HUES64 (cell line): ENCODE data around the gene LEPROT.

Source experiments
- H3K27ac ChIP-seq: 2 replicates; pipeline ENCODE4 v1.7.0; 2013; ENCODE audit warnings: low read depth, low read length, inconsistent platforms
- H3K27me3 ChIP-seq: 2 replicates; pipeline ENCODE4 v1.6.1; 2013; ENCODE audit warnings: mild to moderate bottlenecking, low read length; ENCODE audit not compliant: insufficient read depth
- H3K36me3 ChIP-seq: 2 replicates; pipeline ENCODE4 v1.6.1; 2013; ENCODE audit warnings: mild to moderate bottlenecking, low read length; ENCODE audit not compliant: insufficient read depth
- H3K4me1 ChIP-seq: 2 replicates; pipeline ENCODE4 v1.6.1; 2013; ENCODE audit warnings: mild to moderate bottlenecking, low read length, moderate library complexity; ENCODE audit not compliant: insufficient read depth
- H3K4me3 ChIP-seq: 2 replicates; pipeline ENCODE4 v1.5.1; 2013; ENCODE audit warnings: mild to moderate bottlenecking, low read length, moderate library complexity
- H3K9ac ChIP-seq: 2 replicates; pipeline ENCODE4 v1.6.1; 2013; ENCODE audit warnings: mild to moderate bottlenecking, low read depth, low read length
- H3K9me3 ChIP-seq: 2 replicates; pipeline ENCODE4 v1.6.1; 2013; ENCODE audit warnings: low read depth, low read length; ENCODE audit not compliant: insufficient read depth
- whole genome bisulfite sequencing: fragments of 150-250, 120-280 bp; methylation state at CpG from one replicate; pipeline ENCODE4 v1.1.7; 2013; ENCODE audit warnings: missing lambda C conversion rate; 5-methylcytosine and 5-hydroxymethylcytosine counted together

Gene LEPROT

GRCh38 chr1:65412984-65413375, 7.5 kb upstream of the LEPROT start:
- Histone ChIP-seq H3K27ac (no peak overlapping the region), H3K27me3 (no peaks in the 10 kb centered on the region), H3K4me1 (peaks cover 34% of the 10 kb centered on the region), H3K9ac (no peak overlapping the region), H3K9me3 (no peaks in the 10 kb centered on the region), H3K4me3 (no peak overlapping the region), H3K36me3 (peaks cover 2% of the 10 kb centered on the region; the same call in 1 of the 2 replicates)
- 83% methylated on average over 3 of the region's 3 CpGs for WGBS

- Histone ChIP-seq H3K27me3 (no peaks in the 10 kb centered on the region), H3K9me3 (no peaks in the 10 kb centered on the region), H3K4me1 (peaks cover 33% of the 10 kb centered on the region), H3K27ac (no peak overlapping the region), H3K4me3 (no peak overlapping the region), H3K9ac (no peak overlapping the region), H3K36me3 (no peaks in the 10 kb centered on the region)
- WGBS: 100% methylated on average over 1 of the region's 4 CpGs
Measured at GRCh38 chr1:65414538-65414937, 5.9 kb upstream of the LEPROT start.

- Histone ChIP-seq H3K27me3 (no peaks in the 10 kb centered on the region), H3K27ac (no peak overlapping the region), H3K4me3 (no peak overlapping the region), H3K9me3 (no peaks in the 10 kb centered on the region), H3K4me1 (peaks cover 23% of the 10 kb centered on the region), H3K9ac (no peak overlapping the region), H3K36me3 (no peaks in the 10 kb centered on the region)
- WGBS: 82% methylated on average over 1 of the region's 1 CpG
Measured at GRCh38 chr1:65416767-65417166, 3.7 kb upstream of the LEPROT start.

- H3K4me3 ChIP-seq: no peak overlapping the region
- no peaks in the 10 kb centered on the region for H3K36me3 ChIP-seq
- H3K4me1 ChIP-seq: peaks cover 31% of the 10 kb centered on the region
- H3K27me3 ChIP-seq: no peaks in the 10 kb centered on the region
- no peak overlapping the region for H3K9ac ChIP-seq
- no peaks in the 10 kb centered on the region for H3K9me3 ChIP-seq
- 83% methylated on average over 1 of the region's 2 CpGs for whole genome bisulfite sequencing
- no peak overlapping the region for H3K27ac ChIP-seq
Measured at GRCh38 chr1:65417729-65418128, 2.7 kb upstream of the LEPROT start.

- no peaks in the 10 kb centered on the region for H3K27me3 ChIP-seq
- H3K27ac ChIP-seq: peak overlapping the region; percentile 71; the same call in 1 of the 2 replicates
- H3K36me3 ChIP-seq: no peaks in the 10 kb centered on the region
- peaks cover 37% of the 10 kb centered on the region for H3K4me1 ChIP-seq
- WGBS: 95% methylated on average over 4 of the region's 4 CpGs
- H3K9ac ChIP-seq: no peak overlapping the region
- H3K4me3 ChIP-seq: peak overlapping the region; percentile 68; the same call in 1 of the 2 replicates
- H3K9me3 ChIP-seq: no peaks in the 10 kb centered on the region
Measured at GRCh38 chr1:65418522-65419185, 1.8 kb upstream of the LEPROT start.

- H3K36me3 ChIP-seq: no peaks in the 10 kb centered on the region
- H3K9ac ChIP-seq: peak overlapping the region; percentile 22
- peaks cover 49% of the 10 kb centered on the region for H3K4me1 ChIP-seq
- peak overlapping the region; percentile 97 for H3K4me3 ChIP-seq
- no peaks in the 10 kb centered on the region for H3K27me3 ChIP-seq
- whole genome bisulfite sequencing: 1% methylated on average over 51 of the region's 52 CpGs
- no peaks in the 10 kb centered on the region for H3K9me3 ChIP-seq
- H3K27ac ChIP-seq: peak overlapping the region; percentile 99
Measured at GRCh38 chr1:65419681-65420589, 533 bp upstream of the LEPROT start.

GRCh38 chr1:65421351-65422025, 1.0 kb downstream of the LEPROT start:
- 30% methylated on average over 12 of the region's 13 CpGs for WGBS
- H3K27ac ChIP-seq: peak overlapping the region; percentile 99
- H3K4me3 ChIP-seq: peak overlapping the region; percentile 97
- peaks cover 6% of the 10 kb centered on the region; the same call in 1 of the 2 replicates for H3K36me3 ChIP-seq
- peaks cover 59% of the 10 kb centered on the region for H3K4me1 ChIP-seq
- H3K27me3 ChIP-seq: no peaks in the 10 kb centered on the region
- H3K9ac ChIP-seq: peak overlapping the region; percentile 97
- H3K9me3 ChIP-seq: no peaks in the 10 kb centered on the region

- no peak overlapping the region for H3K27ac ChIP-seq
- H3K4me3 ChIP-seq: peak overlapping the region; percentile 97
- H3K27me3 ChIP-seq: no peaks in the 10 kb centered on the region
- H3K4me1 ChIP-seq: peaks cover 55% of the 10 kb centered on the region
- 93% methylated on average over 12 of the region's 12 CpGs for WGBS
- peaks cover 14% of the 10 kb centered on the region for H3K36me3 ChIP-seq
- H3K9ac ChIP-seq: no peak overlapping the region; the same call in 1 of the 2 replicates
- H3K9me3 ChIP-seq: no peaks in the 10 kb centered on the region
Measured at GRCh38 chr1:65422241-65423203, 2.1 kb downstream of the LEPROT start.

- H3K27ac ChIP-seq: peak overlapping the region; percentile 59
- H3K4me3 ChIP-seq: no peak overlapping the region
Measured at GRCh38 chr1:65423884-65424572, 3.6 kb downstream of the LEPROT start.

GRCh38 chr1:65424573-65424889, 4.1 kb downstream of the LEPROT start:
- no peaks in the 10 kb centered on the region for H3K27me3 ChIP-seq
- H3K36me3 ChIP-seq: peaks cover 27% of the 10 kb centered on the region
- H3K4me3 ChIP-seq: no peak overlapping the region
- WGBS: no CpG with 5 or more reads among the region's 1 CpG
- H3K27ac ChIP-seq: peak overlapping the region; percentile 59
- no peaks in the 10 kb centered on the region for H3K9me3 ChIP-seq
- H3K4me1 ChIP-seq: peaks cover 50% of the 10 kb centered on the region
- no peak overlapping the region for H3K9ac ChIP-seq

More at GRCh38 chr1:65423884-65424572, 3.6 kb downstream of the LEPROT start:
- Histone ChIP-seq H3K9ac (peak overlapping the region; percentile 23; the same call in 1 of the 2 replicates), H3K36me3 (peaks cover 24% of the 10 kb centered on the region), H3K4me1 (peaks cover 51% of the 10 kb centered on the region), H3K9me3 (no peaks in the 10 kb centered on the region), H3K27me3 (no peaks in the 10 kb centered on the region)
- 89% methylated on average over 2 of the region's 2 CpGs for WGBS
